NCI-H2227 (cell line): Measurements from ENCODE around the gene EMSY.

Experiments
- DNase-seq: peaks from one replicate; lab custom pipeline; 2025; ENCODE audit not compliant: unreplicated experiment; lab: John Stamatoyannopoulos, UW

Gene EMSY

GRCh38 chr11:76523147-76523546, 78.3 kb downstream of the EMSY start:
- no peak for DNase-seq

GRCh38 chr11:76523786-76524436, 79.1 kb downstream of the EMSY start:
- DNase-seq: no peak

- DNase-seq: no peak
Measured at GRCh38 chr11:76524461-76524860, 79.6 kb downstream of the EMSY start.

GRCh38 chr11:76524919-76525318, 80.1 kb downstream of the EMSY start:
- DNase-seq: no peak

- DNase-seq: no peak
Measured at GRCh38 chr11:76526878-76527277, 82.1 kb downstream of the EMSY start.

GRCh38 chr11:76542436-76542835, 97.6 kb downstream of the EMSY start:
- DNase-seq: no peak

GRCh38 chr11:76543006-76543703, 98.3 kb downstream of the EMSY start:
- DNase-seq: no peak

GRCh38 chr11:76550781-76551180, 106.0 kb downstream of the EMSY start:
- no peak for DNase-seq

- no peak for DNase-seq
Measured at GRCh38 chr11:76551400-76551799, 106.6 kb downstream of the EMSY start.

GRCh38 chr11:76552987-76553386, 108.2 kb downstream of the EMSY start:
- DNase-seq: no peak

- DNase-seq: no peak
Measured at GRCh38 chr11:76553554-76554476, 109.0 kb downstream of the EMSY start.

GRCh38 chr11:76554767-76555166, 109.9 kb downstream of the EMSY start:
- no peak for DNase-seq

- no peak for DNase-seq
Measured at GRCh38 chr11:76557466-76557865, 112.6 kb downstream of the EMSY start.

- DNase-seq: no peak
Measured at GRCh38 chr11:76558473-76558872, 113.7 kb downstream of the EMSY start.

GRCh38 chr11:76558891-76559290, 114.1 kb downstream of the EMSY start:
- no peak for DNase-seq

GRCh38 chr11:76559346-76559745, 114.5 kb downstream of the EMSY start:
- DNase-seq: no peak

GRCh38 chr11:76560219-76560618, 115.4 kb downstream of the EMSY start:
- DNase-seq: no peak

GRCh38 chr11:76561245-76561644, 116.4 kb downstream of the EMSY start:
- DNase-seq: no peak

- DNase-seq: no peak
Measured at GRCh38 chr11:76562541-76562940, 117.7 kb downstream of the EMSY start.

GRCh38 chr11:76564364-76564763, 119.5 kb downstream of the EMSY start:
- no peak for DNase-seq

GRCh38 chr11:76566811-76567210, 122.0 kb downstream of the EMSY start:
- no peak for DNase-seq

- DNase-seq: no peak
Measured at GRCh38 chr11:76567261-76567660, 122.4 kb downstream of the EMSY start.
